ENCODE results near the gene SHC1. TPM values are rescaled to one million over a fixed set of nuclear protein-coding genes. Genes with fewer than 3 reads are reported as not detected.

Gene SHC1
- polyA plus RNA-seq, 3 donors, result 49.1 to 197 (median 110) TPM

- WGBS, 3 donors, result 76 to 86% (median 79%) methylated on average over 15 to 17 of the region's 17 CpGs
- H3K27ac ChIP-seq (ENCODE audit: low read depth, low read length), result no peak overlapping the region
These were observed 24.3 kb downstream of the SHC1 start for GRCh38 chr1:154945962-154946850.

- no peak overlapping the region for H3K27ac ChIP-seq (ENCODE audit: low read depth, low read length)
These were observed 25.2 kb downstream of the SHC1 start for GRCh38 chr1:154945160-154945961.

DNA sequence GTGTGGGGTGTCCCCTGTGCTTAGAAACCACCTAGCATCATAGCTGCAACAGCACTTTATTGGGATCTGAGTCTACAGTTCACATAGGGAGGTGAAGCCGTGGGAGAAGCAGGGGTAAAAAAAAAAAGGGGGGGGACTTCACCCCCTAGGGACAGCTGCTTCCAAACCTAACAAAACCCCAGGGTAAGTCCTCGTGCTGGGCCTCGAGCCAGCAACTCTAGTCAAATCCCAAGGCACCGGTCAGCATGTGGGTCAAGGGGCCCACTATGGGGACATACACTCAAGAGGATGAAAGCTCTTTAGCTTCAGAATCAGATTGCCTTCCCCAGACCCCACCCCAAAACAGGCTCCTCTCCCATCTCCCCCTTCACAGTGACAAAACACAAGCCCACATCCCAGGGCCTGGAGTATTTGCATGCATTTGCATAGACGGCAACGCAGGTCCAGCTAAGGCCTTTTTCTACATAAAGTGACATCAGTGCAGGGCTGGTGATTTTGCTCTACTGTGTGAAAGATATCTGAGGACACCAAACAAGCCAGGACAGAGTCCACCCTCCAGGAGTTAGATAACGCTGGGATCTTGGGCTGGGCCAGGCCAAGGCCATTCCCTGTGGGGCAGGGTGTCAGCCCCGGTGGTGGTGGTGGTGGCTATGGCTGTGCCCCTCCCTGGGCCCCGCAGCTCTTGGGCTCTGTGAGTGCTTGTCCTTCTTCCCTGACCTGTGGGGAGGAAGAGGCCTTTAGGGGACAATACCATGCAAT is 26.0 kb downstream of the SHC1 start:
- H3K27ac ChIP-seq (ENCODE audit: low read depth, low read length), result no peak overlapping the region
- WGBS, 3 donors, result 36 to 50% (median 46%) methylated on average over 9 of the region's 9 CpGs

More at GRCh38 chr1:154945160-154945961, 25.2 kb downstream of the SHC1 start:
- WGBS, 3 donors, result 81 to 84% (median 83%) methylated on average over 15 of the region's 15 CpGs

GRCh38 chr1:154943649-154944400 is 26.7 kb downstream of the SHC1 start:
- 34 to 39% (median 38%) methylated on average over 6 of the region's 6 CpGs for WGBS, 3 donors
- no peak overlapping the region for H3K27ac ChIP-seq (ENCODE audit: low read depth, low read length)

DNA sequence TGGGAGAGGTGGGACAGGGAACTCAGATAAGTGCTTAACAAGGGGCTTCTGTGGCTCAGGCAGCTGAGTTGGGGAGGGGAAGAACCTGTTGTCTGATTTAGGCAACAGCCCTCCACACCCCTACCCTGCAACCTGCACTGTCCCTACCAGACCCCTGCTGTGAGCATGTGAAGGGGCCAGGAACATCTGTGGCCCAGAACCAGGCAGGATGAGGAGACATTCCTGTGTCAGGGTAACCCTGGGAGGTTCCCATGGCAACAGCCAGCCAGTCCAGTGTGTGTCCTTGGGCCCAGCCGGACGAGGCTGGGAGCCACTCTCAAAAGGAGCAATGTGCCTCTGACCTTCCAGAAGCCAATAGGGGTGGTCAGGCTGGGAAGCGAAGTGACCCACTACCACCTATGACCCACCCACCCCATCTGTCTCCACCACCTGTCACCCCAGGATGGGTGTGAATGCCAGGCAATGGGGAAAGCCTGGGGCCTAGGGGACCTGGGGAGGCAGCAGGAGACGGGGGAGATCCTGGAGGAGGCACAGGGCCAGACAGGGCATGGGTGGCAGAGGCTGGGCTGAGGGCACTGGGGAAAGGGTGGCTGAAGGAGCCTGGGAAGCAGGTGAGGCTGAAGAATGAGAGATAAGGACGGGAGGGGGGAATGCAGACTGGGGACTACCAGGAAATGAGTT is 29.1 kb downstream of the SHC1 start:
- no peak overlapping the region for H3K27ac ChIP-seq (ENCODE audit: low read depth, low read length)
- 24 to 59% (median 59%) methylated on average over 5 of the region's 5 CpGs for WGBS, 3 donors

DNA sequence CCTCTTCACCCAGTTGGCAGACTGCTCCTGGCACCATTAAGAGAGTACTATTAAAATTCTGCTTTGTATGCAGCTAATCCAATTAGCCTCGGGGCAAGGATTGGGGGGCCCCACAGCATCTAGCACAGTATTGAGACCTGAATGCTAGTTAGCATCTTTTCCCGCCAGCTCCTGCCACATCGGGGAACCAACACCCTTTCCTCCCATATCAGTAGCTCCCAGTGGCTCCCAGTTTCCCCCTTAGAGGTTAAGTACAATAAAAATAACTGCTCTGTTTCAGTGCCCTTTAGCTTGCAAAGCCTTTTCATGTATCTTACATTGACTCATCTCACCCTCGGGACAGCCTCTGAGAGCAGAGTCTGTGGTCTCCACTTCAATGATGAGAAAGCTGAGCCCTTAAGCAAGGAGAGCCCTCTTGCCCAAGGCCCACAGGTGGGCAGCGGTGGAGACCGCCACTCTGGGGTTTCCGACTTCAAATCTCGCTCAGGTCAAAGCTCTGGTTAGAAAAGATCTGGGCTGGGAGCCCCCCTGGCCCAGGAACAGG is 29.8 kb downstream of the SHC1 start:
- no peak overlapping the region for H3K27ac ChIP-seq (ENCODE audit: low read depth, low read length)
- WGBS, 3 donors, result 66 to 83% (median 71%) methylated on average over 8 of the region's 8 CpGs

GRCh38 chr1:154940213-154940560 is 30.4 kb downstream of the SHC1 start:
- 66 to 100% (median 82%) methylated on average over 1 of the region's 1 CpG for WGBS, 3 donors
- no peak overlapping the region for H3K27ac ChIP-seq (ENCODE audit: low read depth, low read length)

GRCh38 chr1:154938604-154939399 is 31.7 kb downstream of the SHC1 start:
- no peak overlapping the region for H3K27ac ChIP-seq (ENCODE audit: low read depth, low read length)
- 92 to 98% (median 96%) methylated on average over 7 of the region's 7 CpGs for WGBS, 3 donors

- peak overlapping the region; percentile 84 for H3K27ac ChIP-seq (ENCODE audit: low read depth, low read length)
- 78 to 92% (median 90%) methylated on average over 8 of the region's 8 CpGs for WGBS, 3 donors
These were observed 32.6 kb downstream of the SHC1 start for GRCh38 chr1:154937988-154938386.

- 1% methylated on average over 36 of the region's 36 CpGs for WGBS, 3 donors
- H3K27ac ChIP-seq (ENCODE audit: low read depth, low read length), result peak overlapping the region; percentile 84
These were observed 33.2 kb downstream of the SHC1 start for GRCh38 chr1:154937085-154937987.

DNA sequence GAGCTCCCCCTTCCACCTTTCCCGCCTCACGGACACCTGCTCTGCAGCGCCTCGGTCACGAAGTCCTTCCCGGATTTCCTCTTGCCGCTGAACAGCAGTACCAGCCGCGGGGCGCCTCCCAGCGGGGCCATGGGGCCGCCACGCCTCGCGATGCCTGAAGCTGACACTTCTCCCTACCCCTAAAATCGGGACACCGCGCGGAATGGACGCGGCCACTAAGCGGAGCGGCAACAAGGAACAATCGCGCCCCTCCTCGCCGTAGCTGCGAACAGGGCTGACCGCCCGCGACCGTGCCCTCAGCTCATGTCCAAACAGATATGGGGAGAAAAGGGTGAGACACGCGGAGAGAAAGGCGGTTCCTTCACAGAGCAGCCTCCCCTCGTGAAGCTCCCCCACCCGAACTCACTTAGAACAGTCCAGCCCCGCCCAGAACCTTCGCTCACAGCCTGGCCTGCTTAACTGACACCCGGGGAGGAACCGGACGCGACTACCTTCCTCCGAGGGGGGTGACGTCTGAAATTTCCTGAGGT is 33.9 kb downstream of the SHC1 start, which contains the start of gene PMVK:
PMVK (minus strand) TSS at position 165 of the 530 bp plus-strand sequence; CDS start at position 131, 34 bp downstream.
- whole genome bisulfite sequencing, 3 donors, result 0% methylated on average over 45 of the region's 45 CpGs

GRCh38 chr1:154935749-154936554 is 34.6 kb downstream of the SHC1 start:
- H3K27ac ChIP-seq (ENCODE audit: low read depth, low read length), result peak overlapping the region; percentile 84
- 36 to 45% (median 41%) methylated on average over 27 of the region's 27 CpGs for WGBS, 3 donors

More for the DNA sequence above, 33.9 kb downstream of the SHC1 start, which contains the start of gene PMVK:
- H3K27ac ChIP-seq (ENCODE audit: low read depth, low read length), result peak within 1 kb of the TSS; percentile 84

DNA sequence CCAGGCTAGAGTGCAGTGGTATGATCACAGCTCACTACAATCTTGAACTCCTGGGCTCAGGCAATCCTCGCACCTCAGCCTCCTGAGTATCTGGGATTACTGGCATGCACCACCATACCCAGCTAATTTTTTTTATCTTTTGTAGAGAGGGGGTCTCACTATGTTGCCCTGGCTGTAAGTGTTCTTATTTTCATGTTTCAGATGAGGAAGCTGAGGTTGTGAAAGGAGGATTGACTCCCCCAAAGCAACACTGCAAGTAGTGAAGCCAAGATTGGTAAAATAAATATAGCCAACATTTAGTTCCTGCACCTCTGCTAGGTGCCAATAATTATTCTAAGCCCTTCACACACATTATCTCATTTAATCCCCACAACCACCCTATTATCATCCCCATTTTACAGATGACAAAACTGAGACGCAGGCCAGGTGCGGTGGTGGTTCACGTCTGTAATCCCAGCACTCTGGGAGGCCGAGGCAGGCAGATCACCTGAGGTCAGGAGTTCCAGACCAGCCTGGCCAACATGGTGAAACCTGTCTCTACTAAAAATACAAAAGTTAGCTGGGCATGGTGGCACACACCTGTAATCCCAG is 36.1 kb downstream of the SHC1 start:
- WGBS, 3 donors, result 94 to 96% (median 95%) methylated on average over 5 of the region's 5 CpGs
- no peak overlapping the region for H3K27ac ChIP-seq (ENCODE audit: low read depth, low read length)

GRCh38 chr1:154931940-154932487 is 38.5 kb downstream of the SHC1 start:
- 82 to 91% (median 89%) methylated on average over 11 of the region's 11 CpGs for WGBS, 3 donors
- H3K27ac ChIP-seq (ENCODE audit: low read depth, low read length), result no peak overlapping the region
